Mesenchymal stem cell (in vitro differentiated cells and primary cell): ENCODE measurements around the gene TCHP.

ENCODE experiments used
- DNase-seq: peaks from one replicate; pipeline ENCODE4 v3.0.0-alpha.2; 2013
- H2AFZ ChIP-seq: one replicate; pipeline ENCODE4 v1.6.1; 2013; ENCODE audit warnings: low read depth, mild to moderate bottlenecking, control low read depth, inconsistent platforms, low read length, moderate library complexity
- H2AK5ac ChIP-seq: 2 replicates; pipeline ENCODE4 v1.6.1; 2013; ENCODE audit warnings: low read length, moderate library complexity, mild to moderate bottlenecking, inconsistent platforms; ENCODE audit not compliant: severe bottlenecking
- H2BK120ac ChIP-seq: one replicate; pipeline ENCODE4 v1.6.1; 2013; ENCODE audit warnings: low read depth, mild to moderate bottlenecking, inconsistent platforms, low read length, moderate library complexity
- H2BK12ac ChIP-seq, 2 experiments: one replicate each; pipeline ENCODE4 v1.6.1; 2013; ENCODE audit warnings: inconsistent platforms in 2 of 2, low read length in 2 of 2, mild to moderate bottlenecking in 2 of 2, moderate library complexity in 2 of 2, control low read depth in 1 of 2
- H2BK15ac ChIP-seq: one replicate; pipeline ENCODE4 v1.6.1; 2013; ENCODE audit warnings: mild to moderate bottlenecking, low read depth, inconsistent platforms; ENCODE audit not compliant: poor library complexity, severe bottlenecking
- H2BK5ac ChIP-seq: 2 replicates; pipeline ENCODE4 v1.6.1; 2013; ENCODE audit warnings: low read depth, mild to moderate bottlenecking, low read length, control low read depth, inconsistent platforms; ENCODE audit not compliant: poor library complexity, severe bottlenecking
- H3K14ac ChIP-seq, 2 experiments: one replicate each; pipeline ENCODE4 v1.6.1; 2013; ENCODE audit warnings: inconsistent platforms in 2 of 2, low read length in 2 of 2, control low read depth in 1 of 2, mild to moderate bottlenecking in 1 of 2, moderate library complexity in 1 of 2
- H3K18ac ChIP-seq, 2 experiments: one replicate each; pipeline ENCODE4 v1.6.1; 2013; ENCODE audit warnings: inconsistent platforms in 2 of 2, low read length in 2 of 2, control low read depth in 1 of 2, low read depth in 1 of 2, mild to moderate bottlenecking in 1 of 2
- H3K23ac ChIP-seq, 2 experiments: one replicate each; pipeline ENCODE4 v1.6.1; 2013; ENCODE audit warnings: inconsistent platforms in 2 of 2, low read length in 2 of 2, mild to moderate bottlenecking in 2 of 2, moderate library complexity in 2 of 2, control low read depth in 1 of 2
- H3K27ac ChIP-seq: 2 replicates; pipeline ENCODE4 v1.5.1; 2013; ENCODE audit warnings: mild to moderate bottlenecking, moderate library complexity, low read length, control low read depth, inconsistent platforms; ENCODE audit not compliant: poor library complexity, severe bottlenecking
- H3K27me3 ChIP-seq, 2 experiments: 2 replicates each; pipeline versions ENCODE4 v1.6.1 to v1.7.0; 2013; ENCODE audit warnings: low read length in 2 of 2, mild to moderate bottlenecking in 2 of 2, moderate library complexity in 2 of 2, control low read depth in 1 of 2, inconsistent platforms in 1 of 2; ENCODE audit not compliant: control insufficient read depth in 1 of 2, insufficient read depth in 1 of 2
- H3K36me3 ChIP-seq, 2 experiments: 2 replicates each; pipeline versions ENCODE4 v1.6.1 to v1.7.0; 2013; ENCODE audit warnings: low read length in 2 of 2, control low read depth in 1 of 2, inconsistent platforms in 1 of 2, low read depth in 1 of 2, mild to moderate bottlenecking in 1 of 2; ENCODE audit not compliant: insufficient read depth in 2 of 2, control insufficient read depth in 1 of 2
- H3K4ac ChIP-seq, 2 experiments: one replicate each; pipeline ENCODE4 v1.6.1; 2013; ENCODE audit warnings: inconsistent platforms in 2 of 2, low read length in 2 of 2, mild to moderate bottlenecking in 2 of 2, moderate library complexity in 2 of 2, control low read depth in 1 of 2, low read depth in 1 of 2
- H3K4me1 ChIP-seq: 2 replicates; pipeline ENCODE4 v1.6.1; 2013; ENCODE audit warnings: low read depth, low read length, control low read depth; ENCODE audit not compliant: control insufficient read depth, insufficient read depth
- H3K4me2 ChIP-seq: 2 replicates; pipeline ENCODE4 v1.6.1; 2013; ENCODE audit warnings: low read length, mild to moderate bottlenecking, inconsistent platforms; ENCODE audit not compliant: poor library complexity, severe bottlenecking
- H3K4me3 ChIP-seq, 2 experiments: 2 replicates each; pipeline versions ENCODE4 v1.5.1 to v1.7.0; 2013; ENCODE audit warnings: low read length in 2 of 2, mild to moderate bottlenecking in 2 of 2, control low read depth in 1 of 2, low read depth in 1 of 2; ENCODE audit not compliant: insufficient read depth in 1 of 2
- H3K79me1 ChIP-seq: replicated peaks from 2 replicates; pipeline ENCODE4 v1.6.1; 2013; ENCODE audit warnings: mild to moderate bottlenecking, control low read depth, low read length, inconsistent platforms; ENCODE audit not compliant: poor library complexity, severe bottlenecking
- H3K9ac ChIP-seq: 2 replicates; pipeline ENCODE4 v1.7.0; 2013; ENCODE audit warnings: mild to moderate bottlenecking, low read length, moderate library complexity
- H3K9me3 ChIP-seq: 2 replicates; pipeline ENCODE4 v1.7.0; 2013; ENCODE audit warnings: mild to moderate bottlenecking, low read length; ENCODE audit not compliant: control insufficient read depth
- H4K8ac ChIP-seq: one replicate; pipeline ENCODE4 v1.6.1; 2013; ENCODE audit warnings: inconsistent platforms, mild to moderate bottlenecking, low read length, moderate library complexity
- H4K91ac ChIP-seq: one replicate; pipeline ENCODE4 v1.6.1; 2013; ENCODE audit warnings: mild to moderate bottlenecking, low read length, inconsistent platforms
- WGBS: methylation state at CpG from one replicate; pipeline ENCODE4 v1.1.7; 2013; ENCODE audit warnings: mixed read lengths; 5-methylcytosine and 5-hydroxymethylcytosine counted together

Gene TCHP

GRCh38 chr12:109931143-109931542 lies 31.1 kb downstream of the TCHP start:
- no peak overlapping the region for H2BK120ac ChIP-seq
- H3K23ac ChIP-seq, result no peak overlapping the region
- H2BK5ac ChIP-seq, result no peak overlapping the region
- no peak overlapping the region for H3K4ac ChIP-seq
- no peak overlapping the region for H3K4me3 ChIP-seq
- H3K18ac ChIP-seq, result no peak overlapping the region
- H3K27ac ChIP-seq, result no peak overlapping the region
- H3K9ac ChIP-seq, result no peak overlapping the region
- DNase-seq, result no peak
- no peak overlapping the region for H4K91ac ChIP-seq
- no peak overlapping the region for H3K14ac ChIP-seq
- peaks cover 2% of the 10 kb centered on the region for H3K4me1 ChIP-seq
- H2AK5ac ChIP-seq, result no peak overlapping the region
- H3K36me3 ChIP-seq, result peaks cover 53 to 81% of the 10 kb centered on the region in 2 experiments
- no peaks in the 10 kb centered on the region for H3K9me3 ChIP-seq
- H2BK15ac ChIP-seq, result no peak overlapping the region
- 94% methylated on average over 5 of the region's 5 CpGs for WGBS
- no peak overlapping the region for H2AFZ ChIP-seq
- no peak overlapping the region for H3K4me2 ChIP-seq
- H3K27me3 ChIP-seq, result no peaks in the 10 kb centered on the region
- no peak overlapping the region for H2BK12ac ChIP-seq
- peaks cover 7% of the 10 kb centered on the region for H3K79me1 ChIP-seq
- H4K8ac ChIP-seq, result no peak overlapping the region

DNA sequence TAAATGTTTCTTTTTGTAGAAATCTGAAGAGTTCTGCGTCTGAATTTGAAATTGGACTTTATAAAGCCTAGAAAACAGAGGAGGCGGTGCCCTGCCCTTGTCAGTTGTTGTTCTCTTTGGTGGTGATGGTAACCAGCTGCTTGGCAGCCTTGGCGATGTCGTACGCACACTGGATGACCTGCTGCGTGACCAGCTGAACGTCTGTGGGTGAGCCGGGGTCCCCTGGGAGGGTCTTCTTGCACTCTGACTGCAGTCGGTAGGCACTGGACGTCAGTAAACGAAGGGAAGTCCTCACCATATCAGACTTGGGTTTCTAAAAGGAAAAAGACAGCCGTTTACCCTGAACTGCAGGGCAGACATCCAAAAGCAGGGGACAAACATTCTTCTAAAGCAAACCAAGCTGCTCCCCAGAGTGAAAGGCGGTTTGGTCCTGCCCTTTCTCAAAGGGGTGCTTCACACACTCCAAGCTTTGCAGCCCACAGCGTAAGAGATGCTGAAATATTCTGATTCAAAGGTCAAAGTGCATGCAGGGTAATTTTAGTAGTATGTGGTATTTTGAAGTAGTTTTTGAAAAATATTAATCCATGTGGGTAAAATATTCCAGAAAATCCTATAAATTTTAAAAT lies 32.9 kb downstream of the TCHP start:
- Histone ChIP-seq H3K23ac (no peak overlapping the region), H3K18ac (no peak overlapping the region), H3K27me3 (no peaks in the 10 kb centered on the region), H2BK120ac (no peak overlapping the region), H4K91ac (no peak overlapping the region), H2BK12ac (no peak overlapping the region), H4K8ac (peak overlapping the region; percentile 19), H3K9ac (no peak overlapping the region), H2AFZ (no peak overlapping the region), H2AK5ac (no peak overlapping the region), H3K27ac (no peak overlapping the region), H3K4me2 (no peak overlapping the region), H3K4me1 (peaks cover 8% of the 10 kb centered on the region), H3K4ac (no peak overlapping the region), H3K36me3 (peaks cover 47 to 93% of the 10 kb centered on the region in 2 experiments), H3K14ac (no peak overlapping the region), H3K4me3 (no peak overlapping the region), H3K9me3 (no peaks in the 10 kb centered on the region), H2BK15ac (no peak overlapping the region), H2BK5ac (no peak overlapping the region), H3K79me1 (peaks cover 7% of the 10 kb centered on the region)
- no peak for DNase-seq
- WGBS, result 96% methylated on average over 14 of the region's 14 CpGs

DNA sequence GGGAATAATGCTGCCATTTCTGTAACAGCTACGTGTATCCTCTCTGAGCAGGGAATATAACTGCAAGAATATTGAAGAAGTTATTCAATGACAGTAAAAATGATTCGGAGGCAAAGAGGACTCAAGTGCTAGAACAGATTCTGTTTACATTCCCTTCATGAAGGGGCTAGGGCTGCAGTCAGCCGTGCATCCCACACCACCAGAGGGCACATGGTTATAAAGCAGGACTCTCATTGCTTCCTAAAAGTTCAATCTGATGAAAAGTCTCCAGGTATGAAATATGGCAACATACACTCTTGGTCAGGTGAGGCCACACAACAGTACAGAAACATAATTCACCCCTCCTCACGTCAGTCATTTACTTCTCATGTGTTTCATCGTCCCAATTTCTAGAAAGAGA lies 34.0 kb downstream of the TCHP start:
- Histone ChIP-seq H3K4me1 (peaks cover 9% of the 10 kb centered on the region), H3K36me3 (peaks cover 49 to 95% of the 10 kb centered on the region in 2 experiments)
- 77% methylated on average over 5 of the region's 5 CpGs for WGBS

DNA sequence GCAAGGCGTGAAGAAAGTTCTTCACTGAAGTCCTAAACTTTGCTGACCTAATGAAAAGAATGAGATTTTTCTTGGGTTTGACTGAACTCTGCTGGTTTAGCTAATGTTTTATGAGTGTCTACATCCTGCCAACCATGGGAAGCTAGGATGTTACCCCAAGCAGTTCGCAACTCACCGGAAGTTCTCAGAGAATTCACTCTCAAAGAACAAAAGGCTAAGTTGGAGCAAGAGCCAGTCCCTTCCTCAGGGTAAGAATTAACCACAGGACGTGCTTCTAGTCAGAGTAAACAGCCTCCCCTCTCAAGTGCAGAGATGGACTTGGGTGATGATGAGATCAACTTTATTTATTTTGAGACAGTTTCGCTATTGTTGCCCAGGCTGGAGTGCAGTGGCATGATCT lies 37.3 kb downstream of the TCHP start:
- no peak overlapping the region for H3K18ac ChIP-seq
- no peak overlapping the region for H2BK5ac ChIP-seq
- peaks cover 11% of the 10 kb centered on the region for H3K4me1 ChIP-seq
- H3K4me2 ChIP-seq, result no peak overlapping the region
- no peak overlapping the region for H3K4me3 ChIP-seq
- no peak overlapping the region for H3K9ac ChIP-seq
- no peak overlapping the region for H3K23ac ChIP-seq
- H2BK12ac ChIP-seq, result no peak overlapping the region
- 92% methylated on average over 5 of the region's 5 CpGs for WGBS
- peaks cover 25 to 80% of the 10 kb centered on the region in 2 experiments for H3K36me3 ChIP-seq
- no peak overlapping the region for H2AK5ac ChIP-seq
- DNase-seq, result no peak
- no peak overlapping the region for H2AFZ ChIP-seq
- H4K8ac ChIP-seq, result no peak overlapping the region
- peaks cover 14% of the 10 kb centered on the region for H3K79me1 ChIP-seq
- no peak overlapping the region for H2BK15ac ChIP-seq
- H3K27me3 ChIP-seq, result no peaks in the 10 kb centered on the region
- H2BK120ac ChIP-seq, result no peak overlapping the region
- H3K27ac ChIP-seq, result peak overlapping the region; percentile 69
- H3K9me3 ChIP-seq, result no peaks in the 10 kb centered on the region
- H3K4ac ChIP-seq, result no peak overlapping the region
- H4K91ac ChIP-seq, result no peak overlapping the region
- H3K14ac ChIP-seq, result no peak overlapping the region

More for the DNA sequence above, 34.0 kb downstream of the TCHP start:
- Histone ChIP-seq H3K9ac (no peak overlapping the region), H3K4me2 (no peak overlapping the region), H3K14ac (no peak overlapping the region), H3K27ac (peak overlapping the region; percentile 7), H3K27me3 (no peaks in the 10 kb centered on the region), H4K8ac (no peak overlapping the region), H2BK120ac (no peak overlapping the region), H3K18ac (no peak overlapping the region), H3K4me3 (no peak overlapping the region), H4K91ac (no peak overlapping the region), H2BK12ac (no peak overlapping the region), H3K9me3 (no peaks in the 10 kb centered on the region), H2BK5ac (no peak overlapping the region), H2AK5ac (no peak overlapping the region), H2BK15ac (no peak overlapping the region), H2AFZ (no peak overlapping the region), H3K4ac (no peak overlapping the region), H3K79me1 (peaks cover 8% of the 10 kb centered on the region), H3K23ac (no peak overlapping the region)
- DNase-seq, result no peak
